IPS-20b (cell line): Measurements from ENCODE around the gene ARHGAP26.

Experiments used
- H3K27ac ChIP-seq: one replicate; pipeline ENCODE4 v1.5.1; 2013; ENCODE audit warnings: low read length
- H3K27me3 ChIP-seq: 2 replicates; pipeline ENCODE4 v1.6.1; 2013; ENCODE audit warnings: mild to moderate bottlenecking, low read length, inconsistent platforms; ENCODE audit not compliant: insufficient read depth
- H3K36me3 ChIP-seq: 2 replicates; pipeline ENCODE4 v1.6.1; 2013; ENCODE audit warnings: low read depth, mild to moderate bottlenecking, inconsistent platforms, low read length, moderate library complexity; ENCODE audit not compliant: insufficient read depth
- H3K4me1 ChIP-seq: 2 replicates; pipeline ENCODE4 v1.6.1; 2013; ENCODE audit warnings: mild to moderate bottlenecking, control low read depth, inconsistent platforms, low read length, moderate library complexity; ENCODE audit not compliant: insufficient read depth
- H3K4me3 ChIP-seq: 2 replicates; pipeline ENCODE4 v1.5.1; 2013; ENCODE audit warnings: mild to moderate bottlenecking, low read length, inconsistent platforms
- H3K9ac ChIP-seq: 2 replicates; pipeline ENCODE4 v1.6.1; 2013; ENCODE audit warnings: low read depth, mild to moderate bottlenecking, inconsistent platforms, low read length, moderate library complexity
- H3K9me3 ChIP-seq: 2 replicates; pipeline ENCODE4 v1.6.1; 2013; ENCODE audit warnings: mild to moderate bottlenecking, low read depth, low read length, inconsistent platforms; ENCODE audit not compliant: insufficient read depth

The ARHGAP26 gene

DNA sequence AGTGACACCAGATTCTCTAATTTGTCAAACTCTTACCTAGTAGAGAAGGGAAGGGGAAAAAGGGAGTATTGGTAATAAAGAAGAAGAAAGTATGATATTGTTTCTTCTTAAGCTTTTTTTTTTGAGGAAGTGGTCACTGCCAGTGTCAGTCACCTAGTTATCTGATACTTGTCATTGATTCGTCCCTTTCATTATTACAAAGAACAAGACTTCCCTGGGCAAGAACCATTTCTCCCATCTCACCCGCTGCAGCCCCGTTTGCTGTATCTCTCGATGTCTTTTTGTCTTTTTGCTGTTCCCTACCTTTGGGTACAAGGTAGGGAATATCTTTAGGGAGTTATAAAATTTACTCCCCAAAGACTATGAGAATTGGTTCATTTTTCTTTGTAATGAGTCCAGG lies 249.0 kb downstream of the ARHGAP26 start:
- Histone ChIP-seq H3K27ac (no peak overlapping the region), H3K4me3 (no peak overlapping the region), H3K9ac (no peak overlapping the region), H3K36me3 (no peaks in the 10 kb centered on the region), H3K27me3 (no peaks in the 10 kb centered on the region), H3K9me3 (peaks cover 4% of the 10 kb centered on the region; the same call in 1 of the 2 replicates), H3K4me1 (peaks cover 16% of the 10 kb centered on the region; the same call in 1 of the 2 replicates)

DNA sequence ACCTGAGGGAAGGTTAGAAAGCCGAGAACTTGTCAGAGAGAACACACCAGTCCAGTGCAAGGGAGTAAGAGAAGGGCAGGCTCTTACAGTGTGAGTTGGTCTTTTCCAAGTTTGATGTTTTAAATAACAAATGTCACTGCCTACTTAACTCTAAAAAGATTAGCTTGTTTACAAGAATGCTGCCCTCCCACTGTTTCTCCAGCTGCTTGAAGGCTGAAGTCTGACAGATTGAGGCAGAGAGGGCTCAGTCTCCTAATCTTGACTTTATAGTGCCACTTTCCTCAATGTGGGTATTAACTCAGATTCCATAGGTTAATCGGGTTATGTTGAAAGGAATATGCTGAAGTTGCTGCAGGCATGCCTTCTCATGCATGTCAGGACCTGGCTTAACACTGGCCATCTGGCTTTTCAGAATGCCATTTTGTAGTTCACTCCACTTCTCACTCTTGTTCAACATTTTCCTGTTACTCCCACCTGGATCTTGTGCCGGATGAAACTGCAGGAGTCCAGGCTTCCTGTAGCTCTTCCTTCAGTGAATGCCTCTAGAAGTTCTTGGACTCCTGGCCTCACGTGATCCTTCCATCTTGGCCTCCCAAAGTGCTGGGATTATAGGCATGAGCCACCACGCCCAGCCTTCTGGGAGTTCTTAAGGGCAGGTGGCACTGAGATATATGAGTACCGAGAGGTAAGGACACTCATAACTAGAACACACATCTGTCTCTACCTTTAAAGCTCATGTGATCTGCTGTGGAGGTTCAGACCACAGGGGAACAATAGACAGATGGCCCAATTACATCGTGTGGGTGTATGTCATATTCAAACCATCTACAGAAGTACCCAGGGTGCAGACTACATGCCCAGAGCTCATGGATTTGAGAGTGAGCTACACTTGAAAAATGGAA lies 249.7 kb downstream of the ARHGAP26 start:
- H3K27me3 ChIP-seq, result no peaks in the 10 kb centered on the region
- H3K4me3 ChIP-seq, result no peak overlapping the region
- H3K9ac ChIP-seq, result no peak overlapping the region
- H3K27ac ChIP-seq, result no peak overlapping the region
- H3K9me3 ChIP-seq, result peaks cover 4% of the 10 kb centered on the region; the same call in 1 of the 2 replicates
- peaks cover 13% of the 10 kb centered on the region; the same call in 1 of the 2 replicates for H3K4me1 ChIP-seq
- no peaks in the 10 kb centered on the region for H3K36me3 ChIP-seq

DNA sequence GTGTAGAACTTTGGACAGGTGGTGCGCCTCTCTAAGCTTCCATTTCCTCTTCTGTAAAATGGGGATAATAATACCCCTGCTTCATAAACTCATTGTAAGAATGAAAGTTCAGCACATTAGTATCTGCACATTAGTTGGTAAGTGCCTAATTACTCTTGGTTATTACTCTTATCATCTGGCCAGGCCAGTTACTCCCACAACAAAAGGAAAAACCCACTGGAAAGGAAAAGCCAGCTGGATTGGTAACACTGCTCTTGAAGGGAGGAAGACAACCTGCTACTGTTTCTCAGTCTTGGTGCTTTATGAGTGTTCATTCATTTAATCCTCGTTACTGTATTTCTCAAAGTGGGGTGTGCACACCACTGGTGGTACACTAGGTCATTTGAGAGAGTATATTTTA lies 251.4 kb downstream of the ARHGAP26 start:
- Histone ChIP-seq H3K4me1 (peaks cover 8% of the 10 kb centered on the region; the same call in 1 of the 2 replicates), H3K9me3 (peaks cover 4% of the 10 kb centered on the region; the same call in 1 of the 2 replicates), H3K36me3 (no peaks in the 10 kb centered on the region), H3K27me3 (no peaks in the 10 kb centered on the region), H3K27ac (no peak overlapping the region), H3K9ac (no peak overlapping the region), H3K4me3 (no peak overlapping the region)

DNA sequence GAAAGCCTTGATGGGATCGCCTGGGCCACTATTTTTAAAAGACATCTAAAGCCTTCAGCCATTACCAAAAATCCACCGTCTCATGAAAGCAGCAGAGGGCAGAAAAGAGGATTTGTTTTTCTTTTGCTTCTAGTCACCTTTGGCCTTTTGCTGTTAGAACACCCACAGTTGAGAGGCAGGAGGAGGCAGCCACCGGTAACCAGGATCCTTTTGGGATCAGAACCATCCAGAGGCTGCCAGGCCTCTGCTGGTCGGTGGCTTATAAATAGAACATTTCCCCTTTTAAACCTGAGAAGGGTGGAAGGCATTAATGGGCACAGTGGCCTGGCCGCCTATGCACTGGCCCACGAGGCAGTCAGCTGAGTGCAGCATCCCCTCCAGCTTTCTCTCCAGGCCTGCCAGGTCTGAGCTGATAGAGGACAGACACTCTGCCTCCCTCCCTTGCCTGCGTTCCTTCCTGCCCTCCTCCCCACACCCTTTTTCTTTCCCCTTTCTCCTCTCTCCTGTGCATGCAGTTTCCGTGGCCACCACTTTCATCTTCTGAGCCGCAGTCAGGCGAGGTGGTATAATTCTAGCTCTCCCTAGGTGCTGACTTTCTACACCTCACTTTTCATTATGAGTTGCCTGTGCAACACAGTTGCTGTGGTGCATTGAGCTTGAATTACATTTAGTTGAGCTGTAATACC lies 253.4 kb downstream of the ARHGAP26 start:
- no peak overlapping the region for H3K9ac ChIP-seq
- no peak overlapping the region for H3K4me3 ChIP-seq

DNA sequence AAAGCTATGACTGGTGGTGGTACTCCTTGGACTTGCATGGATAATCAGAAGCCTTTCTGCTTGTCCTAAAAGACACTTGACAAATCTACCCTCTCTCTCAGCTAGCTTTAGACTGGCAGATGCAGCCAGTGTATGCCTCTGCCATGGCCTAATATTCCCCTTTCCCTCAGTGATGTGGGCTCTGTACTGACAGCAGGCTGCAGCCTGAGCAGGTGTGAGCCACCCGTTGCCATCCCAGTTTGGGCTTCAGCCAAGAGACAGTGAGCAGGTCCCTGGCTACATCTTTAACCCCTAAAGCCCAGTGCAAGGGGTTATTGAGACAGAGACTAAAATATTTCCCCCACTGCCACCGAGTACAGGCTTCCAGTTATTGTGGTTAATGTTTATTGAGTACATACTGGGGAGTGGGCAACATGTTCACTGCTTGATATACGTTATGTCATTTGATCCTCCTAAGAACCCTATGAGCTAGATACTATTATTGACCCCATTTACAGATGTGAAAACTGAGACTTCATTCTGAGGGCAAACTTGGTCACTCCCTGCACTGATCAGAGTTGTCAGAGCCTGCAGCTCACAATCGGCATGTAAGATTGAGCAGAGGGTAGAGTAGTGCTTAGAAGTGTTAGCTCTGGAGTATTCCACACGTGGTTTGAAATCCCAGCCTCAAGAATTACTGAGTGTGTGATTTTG lies 254.2 kb downstream of the ARHGAP26 start:
- H3K27me3 ChIP-seq, result no peaks in the 10 kb centered on the region

More for the DNA sequence above, 253.4 kb downstream of the ARHGAP26 start:
- Histone ChIP-seq H3K27me3 (no peaks in the 10 kb centered on the region), H3K9me3 (no peaks in the 10 kb centered on the region), H3K27ac (no peak overlapping the region), H3K4me1 (peaks cover 8% of the 10 kb centered on the region; the same call in 1 of the 2 replicates), H3K36me3 (no peaks in the 10 kb centered on the region)

DNA sequence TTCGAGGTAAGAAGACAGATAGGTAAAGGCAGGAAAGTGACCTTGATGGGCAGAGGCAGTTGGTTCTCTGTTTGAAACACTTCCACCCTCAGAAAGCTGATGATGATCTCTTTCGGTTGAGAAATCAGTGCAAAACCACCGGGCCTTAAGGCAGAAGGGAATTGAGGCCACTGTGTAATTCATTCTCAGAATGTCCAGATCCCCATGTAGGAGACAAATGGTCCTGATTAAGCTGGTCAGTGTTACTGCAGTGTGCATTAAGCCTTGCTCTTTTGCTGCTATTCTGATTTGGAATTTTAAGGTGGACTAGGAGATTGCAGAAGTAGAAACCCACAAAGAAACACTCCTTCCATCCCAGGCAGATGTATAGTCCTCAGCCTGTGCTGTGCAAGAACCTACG lies 255.2 kb downstream of the ARHGAP26 start:
- Histone ChIP-seq H3K4me1 (no peaks in the 10 kb centered on the region), H3K9ac (no peak overlapping the region), H3K9me3 (no peaks in the 10 kb centered on the region), H3K27ac (no peak overlapping the region), H3K27me3 (no peaks in the 10 kb centered on the region), H3K36me3 (no peaks in the 10 kb centered on the region), H3K4me3 (no peak overlapping the region)

More for the DNA sequence above, 254.2 kb downstream of the ARHGAP26 start:
- H3K9ac ChIP-seq, result no peak overlapping the region
- H3K36me3 ChIP-seq, result no peaks in the 10 kb centered on the region
- H3K4me3 ChIP-seq, result no peak overlapping the region
- H3K4me1 ChIP-seq, result peaks cover 6% of the 10 kb centered on the region; the same call in 1 of the 2 replicates
- H3K9me3 ChIP-seq, result no peaks in the 10 kb centered on the region
- H3K27ac ChIP-seq, result no peak overlapping the region

DNA sequence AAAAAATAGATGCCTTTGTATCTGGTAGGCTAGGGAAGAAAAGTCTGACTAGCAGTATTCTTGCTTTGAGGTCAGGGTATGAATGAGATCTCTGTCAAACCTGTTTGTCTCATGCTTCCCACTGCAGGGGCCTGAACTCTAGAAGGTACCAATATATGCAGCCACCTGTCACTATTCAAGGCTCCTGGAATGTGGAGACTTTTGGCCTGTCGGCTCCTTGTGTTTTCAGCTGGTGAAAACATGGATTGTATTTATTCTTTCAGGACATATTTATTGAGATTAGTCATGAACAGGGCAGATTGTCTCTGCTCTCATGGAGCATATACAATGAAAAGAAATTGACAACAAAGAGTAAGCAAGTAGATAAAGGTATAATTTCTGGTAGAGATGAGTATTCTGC lies 255.8 kb downstream of the ARHGAP26 start:
- Histone ChIP-seq H3K9ac (no peak overlapping the region), H3K27me3 (no peaks in the 10 kb centered on the region), H3K9me3 (no peaks in the 10 kb centered on the region), H3K27ac (no peak overlapping the region), H3K36me3 (no peaks in the 10 kb centered on the region), H3K4me3 (no peak overlapping the region), H3K4me1 (no peaks in the 10 kb centered on the region)

DNA sequence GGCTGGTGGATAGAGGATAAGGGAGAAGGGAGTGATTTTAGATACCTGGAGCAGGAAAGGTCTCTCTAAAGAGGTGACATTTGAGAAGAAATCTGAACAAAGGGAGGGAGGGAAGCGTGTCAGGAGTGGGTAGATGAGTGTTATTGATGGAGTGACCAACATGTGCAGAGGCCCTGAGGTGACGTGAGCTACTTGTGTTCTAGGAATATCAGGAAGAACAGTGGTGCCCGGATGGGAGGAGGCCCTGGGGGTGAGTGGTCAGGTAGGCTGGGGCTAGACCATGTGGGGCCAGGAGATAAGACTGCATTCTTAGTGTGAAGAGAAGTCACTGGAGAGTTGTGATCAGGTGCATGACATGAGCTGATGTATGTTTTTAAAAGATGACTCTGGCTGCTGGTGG lies 256.2 kb downstream of the ARHGAP26 start:
- H3K4me1 ChIP-seq, result no peaks in the 10 kb centered on the region
- no peaks in the 10 kb centered on the region for H3K36me3 ChIP-seq
- no peak overlapping the region for H3K9ac ChIP-seq
- no peak overlapping the region for H3K4me3 ChIP-seq
- H3K27ac ChIP-seq, result no peak overlapping the region
- no peaks in the 10 kb centered on the region for H3K9me3 ChIP-seq
- no peaks in the 10 kb centered on the region for H3K27me3 ChIP-seq

DNA sequence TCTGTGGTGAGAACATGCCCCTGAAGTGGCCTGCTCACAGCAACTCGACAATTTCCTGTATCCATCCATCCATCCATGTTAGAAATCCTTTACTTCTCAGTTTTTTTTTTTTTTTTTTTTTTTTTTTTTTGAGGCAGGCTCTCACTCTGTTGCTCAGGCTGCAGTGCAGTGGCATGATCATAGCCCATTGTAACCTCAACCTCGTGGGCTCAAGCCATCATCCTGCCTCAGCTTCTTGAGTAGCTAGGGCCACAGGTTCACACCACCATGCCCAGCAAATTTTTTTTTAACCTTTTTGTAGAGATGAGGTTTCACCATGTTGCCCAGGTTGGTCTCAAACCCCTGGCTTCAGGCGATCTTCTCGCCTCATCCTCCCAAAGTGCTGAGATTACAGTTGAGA lies 259.1 kb downstream of the ARHGAP26 start:
- Histone ChIP-seq H3K4me1 (peaks cover 4% of the 10 kb centered on the region; the same call in 1 of the 2 replicates), H3K4me3 (no peak overlapping the region), H3K9ac (no peak overlapping the region), H3K27ac (no peak overlapping the region), H3K27me3 (no peaks in the 10 kb centered on the region), H3K36me3 (no peaks in the 10 kb centered on the region), H3K9me3 (no peaks in the 10 kb centered on the region)

DNA sequence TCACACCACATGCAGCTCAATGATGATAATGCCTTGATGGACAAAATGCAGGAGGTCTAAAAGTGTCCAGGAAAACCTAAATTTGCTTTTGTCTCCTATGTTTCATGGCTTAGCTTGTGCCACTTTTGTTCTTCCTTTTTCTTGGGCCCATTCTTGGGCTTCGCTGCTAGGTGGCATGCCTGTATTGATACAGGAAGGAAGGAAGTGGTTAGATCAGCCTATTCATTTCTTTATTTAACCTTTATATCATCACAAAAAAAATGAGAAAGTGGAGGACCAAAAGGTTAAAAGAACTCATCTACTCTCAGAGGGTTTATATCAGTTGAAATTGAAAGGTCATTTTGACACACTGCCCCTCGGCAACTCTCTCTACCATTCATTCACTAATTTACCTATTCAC lies 260.2 kb downstream of the ARHGAP26 start:
- no peaks in the 10 kb centered on the region for H3K36me3 ChIP-seq
- peaks cover 4% of the 10 kb centered on the region; the same call in 1 of the 2 replicates for H3K4me1 ChIP-seq
- H3K9me3 ChIP-seq, result no peaks in the 10 kb centered on the region
- no peak overlapping the region for H3K9ac ChIP-seq
- no peaks in the 10 kb centered on the region for H3K27me3 ChIP-seq
- no peak overlapping the region for H3K4me3 ChIP-seq
- H3K27ac ChIP-seq, result no peak overlapping the region

DNA sequence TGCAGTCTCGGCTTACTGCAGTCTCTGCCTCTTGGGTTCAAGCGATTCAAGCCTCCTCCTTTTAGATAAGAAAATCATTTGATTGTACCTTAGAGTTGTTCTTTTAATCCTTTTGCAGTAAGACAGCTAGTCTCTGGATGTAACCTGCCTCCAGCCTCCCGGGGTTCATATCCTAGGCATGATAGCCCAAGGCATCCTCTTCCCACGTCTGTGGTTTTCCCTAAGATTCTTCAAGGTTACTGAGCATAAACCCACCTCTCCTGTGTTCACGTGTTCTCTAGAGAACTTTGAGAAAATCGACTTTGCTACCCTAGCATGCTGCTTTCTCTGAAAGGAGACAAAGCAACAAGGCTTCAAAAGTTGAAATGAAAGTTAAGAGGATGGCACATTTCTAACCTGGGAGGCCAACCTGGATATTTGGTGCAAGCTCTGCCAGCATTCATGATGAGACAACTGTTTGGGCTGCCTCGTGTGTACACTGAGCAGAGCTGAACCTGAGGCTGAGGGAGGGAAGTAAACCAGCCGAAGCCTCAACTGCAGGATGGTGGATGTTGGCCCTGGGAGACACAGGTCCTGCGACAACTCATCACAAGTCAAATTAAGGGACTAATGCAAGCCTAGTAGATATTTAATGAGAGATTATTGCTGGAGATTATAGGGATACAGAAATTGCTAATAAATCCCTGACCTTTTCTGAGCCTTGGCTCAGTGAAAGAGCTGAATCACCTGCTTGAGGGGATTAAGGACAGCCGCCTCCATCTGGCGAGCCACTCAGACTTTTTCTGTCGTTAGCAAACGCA lies 261.8 kb downstream of the ARHGAP26 start:
- H3K9ac ChIP-seq, result no peak overlapping the region
- H3K4me3 ChIP-seq, result no peak overlapping the region
- H3K4me1 ChIP-seq, result peaks cover 8% of the 10 kb centered on the region; the same call in 1 of the 2 replicates
- no peak overlapping the region for H3K27ac ChIP-seq
- H3K36me3 ChIP-seq, result no peaks in the 10 kb centered on the region
- H3K27me3 ChIP-seq, result no peaks in the 10 kb centered on the region
- H3K9me3 ChIP-seq, result no peaks in the 10 kb centered on the region
